HUES6 (cell line): ENCODE measurements around the gene MED9.
"Not testable (repeated sequence)": the region's sequence is repeated elsewhere in the genome, so short reads cannot be mapped to it uniquely, and the experiment has no call there.

ENCODE experiments used
- H3K27ac ChIP-seq: 2 replicates; pipeline ENCODE4 v1.7.0; 2013; ENCODE audit warnings: low read depth, mild to moderate bottlenecking, low read length, inconsistent platforms
- H3K27me3 ChIP-seq: 2 replicates; pipeline ENCODE4 v1.6.1; 2013; ENCODE audit warnings: low read length; ENCODE audit not compliant: control insufficient read depth, insufficient read depth
- H3K36me3 ChIP-seq: 2 replicates; pipeline ENCODE4 v1.6.1; 2013; ENCODE audit warnings: low read length; ENCODE audit not compliant: control insufficient read depth, insufficient read depth
- H3K4me1 ChIP-seq: 2 replicates; pipeline ENCODE4 v1.6.1; 2013; ENCODE audit warnings: low read length; ENCODE audit not compliant: control insufficient read depth, insufficient read depth
- H3K4me3 ChIP-seq: 2 replicates; pipeline ENCODE4 v1.5.1; 2013; ENCODE audit warnings: low read depth, low read length
- H3K9ac ChIP-seq: one replicate; pipeline ENCODE4 v1.6.1; 2013; ENCODE audit warnings: mild to moderate bottlenecking, low read length
- H3K9me3 ChIP-seq: 2 replicates; pipeline ENCODE4 v1.6.1; 2013; ENCODE audit warnings: low read depth, low read length; ENCODE audit not compliant: control insufficient read depth, insufficient read depth

Gene MED9

GRCh38 chr17:17469358-17469757 is 7.4 kb upstream of the MED9 start:
- Histone ChIP-seq H3K9ac (no peak overlapping the region), H3K27me3 (peaks cover 15% of the 10 kb centered on the region; the same call in 1 of the 2 replicates), H3K27ac (no peak overlapping the region), H3K4me3 (no peak overlapping the region), H3K4me1 (no peaks in the 10 kb centered on the region), H3K36me3 (no peaks in the 10 kb centered on the region), H3K9me3 (no peaks in the 10 kb centered on the region)

DNA sequence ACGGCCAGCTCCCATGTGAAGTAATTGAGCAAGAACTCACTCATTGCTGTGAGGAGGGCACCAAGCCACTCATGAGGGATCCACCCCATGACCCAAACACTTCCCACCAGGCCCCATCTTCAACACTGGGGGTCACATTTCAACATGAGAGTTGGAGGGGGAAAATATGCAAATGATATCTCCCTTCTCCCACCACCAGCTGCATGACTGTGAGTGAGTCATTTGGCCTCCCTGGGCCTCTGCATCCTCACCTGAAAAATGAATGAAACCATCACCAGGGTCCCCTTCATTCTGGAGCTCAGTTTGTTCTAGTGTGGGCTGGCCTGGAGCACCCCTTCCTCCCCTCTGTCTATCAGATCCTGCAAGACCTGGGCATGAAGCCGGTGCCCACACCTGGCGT is 6.8 kb upstream of the MED9 start:
- Histone ChIP-seq H3K4me3 (no peak overlapping the region), H3K27ac (no peak overlapping the region), H3K27me3 (peaks cover 10% of the 10 kb centered on the region; the same call in 1 of the 2 replicates), H3K9me3 (no peaks in the 10 kb centered on the region), H3K9ac (no peak overlapping the region), H3K4me1 (no peaks in the 10 kb centered on the region), H3K36me3 (no peaks in the 10 kb centered on the region)

GRCh38 chr17:17472333-17472920 is 4.4 kb upstream of the MED9 start:
- Histone ChIP-seq H3K4me3 (no peak overlapping the region), H3K27ac (no peak overlapping the region), H3K27me3 (peaks cover 6% of the 10 kb centered on the region; the same call in 1 of the 2 replicates), H3K36me3 (0 out of 2 replicates have a peak, but pooled peaks cover 2% of the 10 kb centered on the region), H3K4me1 (no peaks in the 10 kb centered on the region), H3K9ac (no peak overlapping the region), H3K9me3 (no peaks in the 10 kb centered on the region)

DNA sequence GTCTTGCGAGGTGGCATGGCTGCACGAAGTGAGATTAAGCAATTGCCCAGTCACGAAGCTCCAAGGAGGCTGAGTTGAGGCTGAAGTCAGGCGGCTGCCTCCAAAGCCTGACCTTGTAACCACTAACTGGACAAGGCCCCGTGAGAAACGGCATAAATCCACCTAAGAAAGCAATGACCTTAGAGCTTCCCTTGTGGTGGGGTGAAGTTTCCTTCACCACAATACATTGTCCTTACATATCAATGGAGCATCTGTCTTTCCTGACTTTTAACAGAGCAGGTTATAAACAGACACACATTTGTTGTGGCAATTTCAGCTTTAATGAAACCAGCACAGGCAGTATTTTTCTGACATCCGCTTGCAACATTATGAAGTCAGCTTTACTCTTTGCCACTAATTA is 2.5 kb upstream of the MED9 start:
- H3K4me3 ChIP-seq = no peak overlapping the region
- no peak overlapping the region for H3K27ac ChIP-seq
- H3K4me1 ChIP-seq = peaks cover 8% of the 10 kb centered on the region; the same call in 1 of the 2 replicates
- peaks cover 6% of the 10 kb centered on the region; the same call in 1 of the 2 replicates for H3K27me3 ChIP-seq
- H3K9ac ChIP-seq = no peak overlapping the region
- peaks cover 7% of the 10 kb centered on the region; the same call in 1 of the 2 replicates for H3K36me3 ChIP-seq
- no peaks in the 10 kb centered on the region for H3K9me3 ChIP-seq

DNA sequence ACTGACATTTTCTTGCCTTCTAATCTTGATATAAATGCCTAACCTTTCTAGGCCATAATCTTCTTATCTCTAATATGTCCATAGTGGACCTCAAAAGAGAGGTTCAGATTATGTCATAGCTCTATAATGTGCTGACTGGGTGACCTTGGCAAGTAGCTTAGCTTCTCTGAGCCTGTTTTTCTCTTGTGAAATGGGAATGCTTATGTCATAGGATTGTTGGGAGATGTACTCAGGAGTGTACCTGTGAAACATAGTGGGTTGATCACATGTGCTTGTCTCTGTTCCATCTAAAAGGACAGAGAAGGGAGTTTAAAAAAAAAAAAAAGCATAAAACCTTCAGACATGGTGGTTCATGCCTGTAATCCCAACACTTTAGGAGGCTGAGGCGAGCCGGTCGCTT is 2.4 kb downstream of the MED9 start:
- peaks cover 8% of the 10 kb centered on the region; the same call in 1 of the 2 replicates for H3K4me1 ChIP-seq
- H3K27ac ChIP-seq = no peak overlapping the region
- no peaks in the 10 kb centered on the region for H3K9me3 ChIP-seq
- H3K36me3 ChIP-seq = peaks cover 39% of the 10 kb centered on the region
- no peak overlapping the region for H3K9ac ChIP-seq
- H3K4me3 ChIP-seq = no peak overlapping the region
- no peaks in the 10 kb centered on the region for H3K27me3 ChIP-seq

GRCh38 chr17:17480593-17481148 is 3.9 kb downstream of the MED9 start:
- no peaks in the 10 kb centered on the region for H3K9me3 ChIP-seq
- H3K27ac ChIP-seq = no peak overlapping the region
- peaks cover 47% of the 10 kb centered on the region for H3K36me3 ChIP-seq
- H3K4me1 ChIP-seq = peaks cover 8% of the 10 kb centered on the region; the same call in 1 of the 2 replicates
- no peak overlapping the region for H3K4me3 ChIP-seq
- H3K9ac ChIP-seq = no peak overlapping the region
- H3K27me3 ChIP-seq = no peaks in the 10 kb centered on the region

- peaks cover 49% of the 10 kb centered on the region for H3K36me3 ChIP-seq
- H3K4me1 ChIP-seq = peaks cover 8% of the 10 kb centered on the region; the same call in 1 of the 2 replicates
- no peak overlapping the region for H3K4me3 ChIP-seq
- no peaks in the 10 kb centered on the region for H3K9me3 ChIP-seq
- no peak overlapping the region for H3K9ac ChIP-seq
- no peaks in the 10 kb centered on the region for H3K27me3 ChIP-seq
- no peak overlapping the region for H3K27ac ChIP-seq
Observed at GRCh38 chr17:17481860-17482259, 5.1 kb downstream of the MED9 start.

DNA sequence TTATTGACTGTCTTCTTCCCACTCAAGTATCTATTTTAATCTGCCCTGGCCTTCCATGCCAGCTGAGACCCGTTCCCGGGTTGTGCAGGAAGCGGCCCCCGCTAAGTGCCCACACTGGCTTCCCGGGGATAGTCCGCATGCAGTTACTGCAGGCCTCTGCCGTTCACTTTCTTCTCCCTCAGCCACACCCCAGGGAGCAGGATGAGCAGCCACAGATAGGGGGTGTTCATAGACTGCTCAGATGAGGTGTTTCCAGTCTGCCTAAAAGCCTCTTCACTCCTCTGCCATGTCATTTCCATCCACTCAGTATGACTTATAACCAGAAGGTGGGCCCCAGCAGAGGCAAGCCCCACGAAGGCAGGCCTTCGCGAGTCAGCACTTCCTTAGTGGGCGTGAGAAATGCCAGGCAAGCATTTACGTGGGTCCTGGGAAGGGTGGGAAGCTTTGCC is 7.7 kb downstream of the MED9 start:
- H3K9ac ChIP-seq = no peak overlapping the region
- H3K27ac ChIP-seq = no peak overlapping the region
- H3K36me3 ChIP-seq = peaks cover 55% of the 10 kb centered on the region
- no peaks in the 10 kb centered on the region for H3K4me1 ChIP-seq
- H3K27me3 ChIP-seq = no peaks in the 10 kb centered on the region
- no peaks in the 10 kb centered on the region for H3K9me3 ChIP-seq
- no peak overlapping the region for H3K4me3 ChIP-seq

GRCh38 chr17:17485420-17485819 is 8.6 kb downstream of the MED9 start:
- H3K9ac ChIP-seq = no peak overlapping the region
- H3K4me3 ChIP-seq = no peak overlapping the region
- H3K27ac ChIP-seq = no peak overlapping the region
- H3K4me1 ChIP-seq = no peaks in the 10 kb centered on the region
- no peaks in the 10 kb centered on the region for H3K27me3 ChIP-seq
- peaks cover 53% of the 10 kb centered on the region for H3K36me3 ChIP-seq
- no peaks in the 10 kb centered on the region for H3K9me3 ChIP-seq

- peaks cover 56% of the 10 kb centered on the region for H3K36me3 ChIP-seq
- H3K27me3 ChIP-seq, H3K9me3 ChIP-seq, H3K27ac ChIP-seq, H3K4me3 ChIP-seq, H3K4me1 ChIP-seq, H3K9ac ChIP-seq: not testable (repeated sequence)
Observed at GRCh38 chr17:17486416-17486815, 9.6 kb downstream of the MED9 start.

DNA sequence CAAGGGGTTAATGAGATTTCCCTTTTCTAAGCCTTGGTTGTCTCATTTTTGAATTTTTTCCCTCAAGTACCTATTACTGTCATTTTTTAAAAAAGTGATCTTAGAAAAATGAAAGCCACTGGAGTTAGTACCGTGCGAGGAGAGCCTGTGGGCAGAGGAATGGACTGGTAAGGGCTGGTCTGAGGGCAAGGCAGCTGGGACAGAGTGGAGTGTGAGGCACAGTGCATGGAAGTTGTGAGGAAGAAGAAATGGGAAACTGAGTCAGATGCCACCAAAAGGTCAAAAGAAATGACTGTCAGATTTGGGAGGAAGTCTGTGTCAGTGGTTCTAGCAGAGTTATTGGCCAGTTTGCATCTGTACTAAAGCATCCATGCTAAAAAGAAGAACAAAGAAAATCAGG is 11.2 kb downstream of the MED9 start:
- H3K9me3 ChIP-seq = no peaks in the 10 kb centered on the region
- no peaks in the 10 kb centered on the region for H3K27me3 ChIP-seq
- peaks cover 60% of the 10 kb centered on the region for H3K36me3 ChIP-seq
- H3K4me1 ChIP-seq = peaks cover 8% of the 10 kb centered on the region; the same call in 1 of the 2 replicates
- H3K27ac ChIP-seq = no peak overlapping the region
- H3K9ac ChIP-seq = no peak overlapping the region
- no peak overlapping the region for H3K4me3 ChIP-seq
